ENCODE measurements around the gene TOX2. TPM values are rescaled to one million over a fixed set of nuclear protein-coding genes. Genes with fewer than 3 reads are reported as not detected.

TOX2 gene
- total and polyA plus RNA-seq, 2 of the 8 experiments (the other 6 are each of a cell fraction or from before 2014, with no cell fraction given): 1.8 to 3.4 TPM

- TF ChIP-seq RBBP5 (IDR thresholded peaks at IDR 0.05; ENCODE audit: borderline replicate concordance, low read depth, low read length): no peak
- TF ChIP-seq TCF12 (IDR thresholded peaks at IDR 0.05; ENCODE audit: low read depth, low read length): no peak
- no peak for TF ChIP-seq RFX5 (IDR thresholded peaks at IDR 0.05; ENCODE audit: borderline replicate concordance, low read depth, low read length)
Observed at GRCh38 chr20:44029848-44030230, 115.2 kb downstream of the TOX2 start (continued).

Measured in H1 (cell line).